Measurements from ENCODE around the gene TP63. TPM values are rescaled to one million over a fixed set of nuclear protein-coding genes. Genes with fewer than 3 reads are reported as not detected.

TP63 gene
- total RNA-seq, 1 experiment from 2014 or later = 0.06 TPM

- DNase-seq (ENCODE audit: low read depth) = no peak
Measured at GRCh38 chr3:189911001-189911400, 279.8 kb downstream of the TP63 start.

DNA sequence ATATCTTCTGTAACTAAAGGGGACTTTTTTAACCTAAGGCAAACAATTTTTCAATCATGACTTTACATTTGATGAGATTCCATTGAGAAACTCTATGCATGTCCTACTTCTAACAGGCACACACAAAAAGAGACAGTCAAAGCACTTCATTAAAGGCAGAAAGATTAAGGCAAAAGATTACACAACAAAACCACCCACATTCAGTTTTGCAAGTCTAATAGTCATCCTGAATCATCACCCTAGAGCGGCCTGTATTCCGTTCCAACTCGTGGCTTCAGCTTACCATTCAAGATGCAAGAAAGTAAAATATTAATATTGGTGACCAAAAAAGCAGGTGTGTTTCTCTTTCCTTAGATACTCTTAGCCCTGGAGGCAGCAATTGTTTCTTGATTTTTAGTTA, 283.6 kb downstream of the TP63 start:
- peak; percentile 95 for DNase-seq (ENCODE audit: low read depth)

- DNase-seq (ENCODE audit: low read depth) = no peak
Measured at GRCh38 chr3:189921770-189922169, 290.6 kb downstream of the TP63 start.

DNA sequence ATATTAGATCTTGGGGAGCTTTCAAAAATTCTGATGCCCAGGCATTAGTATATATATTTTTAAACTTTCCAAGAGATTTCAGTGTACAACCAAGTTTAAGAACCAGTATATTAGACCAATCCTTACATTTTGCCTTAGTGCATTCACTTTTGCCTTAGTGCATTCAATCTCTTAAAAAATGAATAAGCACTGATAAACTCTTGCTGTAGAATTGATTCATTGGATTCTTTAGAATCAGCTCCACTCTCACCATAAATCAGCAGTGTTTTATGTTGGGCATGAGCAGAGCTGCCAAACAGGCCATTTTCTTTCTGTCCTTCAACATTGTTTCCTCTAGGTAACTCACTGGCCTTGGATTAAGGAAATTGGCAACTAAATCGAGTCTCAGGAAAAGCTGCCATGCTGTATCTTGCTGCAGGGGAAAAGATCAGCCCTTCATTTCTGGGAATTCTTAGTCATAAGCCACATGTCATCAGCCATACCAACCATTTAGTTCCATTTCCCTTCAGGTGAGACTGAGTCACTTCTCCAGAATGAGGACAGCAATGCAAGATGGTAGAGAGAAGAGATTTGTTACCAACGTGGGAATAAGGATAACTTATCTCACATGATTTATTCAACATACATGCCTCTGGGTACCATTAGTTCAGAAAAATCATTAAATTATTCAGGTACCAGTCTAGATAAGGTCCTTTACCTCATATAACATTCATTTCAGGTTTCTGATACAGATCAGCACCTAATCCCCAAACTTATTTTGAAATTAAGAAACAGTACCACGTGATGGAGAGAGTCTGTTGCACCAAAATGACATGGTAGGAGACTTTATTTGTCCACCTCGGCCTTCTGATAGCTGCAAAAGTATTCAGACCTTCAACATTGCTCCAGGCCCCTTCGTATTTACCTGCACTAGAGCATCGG, 297.0 kb downstream of the TP63 start:
- peak; percentile 73 for DNase-seq (ENCODE audit: low read depth)

DNA sequence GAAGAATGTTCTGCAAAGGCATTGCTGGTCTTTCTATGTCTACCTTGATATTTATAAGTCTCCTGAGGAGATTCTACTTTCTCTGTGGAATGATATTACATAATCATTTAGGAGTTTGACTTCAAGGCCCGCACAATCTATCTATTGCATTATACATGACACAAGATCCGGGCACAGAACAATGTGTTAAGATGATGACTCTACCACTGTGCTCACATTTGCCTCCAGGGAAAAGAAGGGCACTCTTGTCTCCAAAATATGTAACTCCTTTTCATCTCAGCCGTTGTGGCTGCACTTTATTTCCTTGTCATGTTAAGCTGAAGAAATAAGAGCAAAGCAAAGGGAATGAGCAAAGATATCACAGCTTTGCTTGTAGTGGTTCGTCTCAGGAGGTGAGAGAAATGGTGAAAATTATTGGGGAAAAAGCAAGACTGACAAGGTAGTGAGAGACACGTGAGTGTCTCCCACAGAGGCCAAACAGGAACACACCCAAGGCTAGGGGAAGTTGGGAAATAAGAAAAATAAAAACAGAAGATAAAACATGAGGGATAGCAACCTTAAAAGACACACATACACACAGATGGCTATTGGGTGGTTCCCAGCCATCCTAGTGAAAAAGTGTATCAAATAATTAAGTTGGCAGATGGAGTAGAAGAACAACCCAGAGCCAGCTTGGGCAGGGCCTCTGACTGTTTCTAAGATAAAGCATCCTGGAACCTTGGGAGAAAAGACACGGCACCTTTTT, 305.2 kb downstream of the TP63 start:
- DNase-seq (ENCODE audit: low read depth) = no peak

- DNase-seq (ENCODE audit: low read depth) = peak; percentile 100
Measured at GRCh38 chr3:189937302-189938127, 306.3 kb downstream of the TP63 start.

GRCh38 chr3:189941125-189941524, 309.9 kb downstream of the TP63 start:
- no peak for DNase-seq (ENCODE audit: low read depth)

DNA sequence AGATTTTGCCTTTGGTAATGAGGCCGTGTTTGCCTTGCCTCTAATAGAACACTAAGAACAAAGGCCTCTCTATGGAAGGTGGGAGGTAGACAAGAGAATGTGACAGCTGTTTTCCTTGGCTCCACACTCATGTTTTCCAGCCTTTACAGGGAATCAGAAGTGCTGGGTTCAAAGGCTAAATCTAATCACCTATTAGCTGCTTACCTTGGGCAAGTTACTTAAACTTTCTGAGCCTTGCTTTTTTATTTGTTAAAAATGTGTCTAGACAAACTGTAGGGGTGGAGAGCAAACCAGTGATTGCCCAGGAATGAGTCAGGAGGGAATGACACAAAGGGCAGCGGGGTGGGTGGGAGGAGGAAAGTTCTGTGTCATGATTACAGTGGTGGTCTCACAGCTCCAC, 310.5 kb downstream of the TP63 start:
- DNase-seq (ENCODE audit: low read depth) = peak; percentile 79

DNA sequence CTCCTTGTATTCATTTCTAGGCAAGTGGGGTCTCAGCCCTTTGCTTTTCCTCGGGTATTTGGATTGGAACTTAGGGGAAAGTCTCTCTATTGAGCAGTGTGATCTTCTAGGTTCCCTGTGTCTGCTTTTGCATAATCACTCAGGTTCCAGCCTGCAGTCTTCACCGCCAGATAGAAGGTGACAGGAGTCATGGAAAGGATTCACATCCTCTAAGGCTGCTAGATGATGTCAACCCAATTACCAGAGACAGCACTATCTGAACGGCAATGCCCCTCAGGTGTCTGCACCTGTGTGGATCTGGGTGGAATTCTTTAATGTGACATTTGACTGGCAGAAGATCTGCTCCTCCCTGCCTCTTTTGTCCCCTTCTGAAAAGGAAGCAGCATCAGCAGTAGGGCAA, 311.8 kb downstream of the TP63 start:
- no peak for DNase-seq (ENCODE audit: low read depth)

DNA sequence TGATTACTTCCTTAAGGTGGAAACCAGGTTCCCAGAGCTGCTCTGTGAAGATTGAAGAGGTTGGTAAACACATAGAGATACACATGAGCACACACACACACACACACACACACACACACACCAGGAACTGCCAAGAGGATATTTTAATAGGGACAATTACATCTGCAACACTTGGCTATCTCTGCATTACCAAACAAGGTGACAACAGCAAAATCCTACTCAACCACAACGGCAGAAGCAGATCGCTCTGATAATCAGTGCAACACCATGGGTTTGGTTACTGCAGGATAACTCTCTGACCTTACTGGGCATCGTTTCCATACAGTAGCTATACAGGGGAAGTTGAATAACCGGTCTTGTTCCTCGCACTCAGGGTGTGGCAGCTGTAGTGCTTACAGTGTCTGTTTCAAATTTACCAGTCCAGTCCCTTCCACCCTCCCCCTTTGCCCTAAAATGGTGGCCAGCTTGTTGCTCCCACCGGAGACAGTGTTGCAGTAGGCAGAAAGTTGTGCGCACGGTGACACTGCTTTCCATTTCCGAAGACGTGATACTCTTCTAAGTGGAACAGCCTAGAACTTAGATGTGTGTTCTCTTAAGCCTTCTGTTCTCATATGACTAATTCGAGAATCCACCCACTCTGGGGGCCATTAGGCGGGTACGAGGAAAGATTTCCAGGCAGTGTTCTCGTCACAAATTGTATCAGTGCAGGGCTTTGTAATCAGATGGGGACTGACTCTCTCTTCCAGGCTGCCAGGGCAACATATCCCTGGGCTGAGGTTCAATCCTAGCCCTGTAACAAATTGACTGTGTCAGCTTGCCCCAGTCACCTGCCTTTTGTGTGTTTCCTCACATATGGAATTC, 313.3 kb downstream of the TP63 start:
- no peak for DNase-seq (ENCODE audit: low read depth)

- DNase-seq (ENCODE audit: low read depth) = no peak
Measured at GRCh38 chr3:189945935-189946709, 314.9 kb downstream of the TP63 start.

Small RNA genes within 50 kb of the gene (small RNA-seq; reads per million reads assigned to genes)
- not detected for gene AC078809.1
- gene MIR944 = not detected

Measured in HT1080 (cell line).